Glutamatergic neuron (in vitro differentiated cells): ENCODE measurements around the gene RHBDF2. TPM values are rescaled to one million over a fixed set of nuclear protein-coding genes. Genes with fewer than 3 reads are reported as not detected.

Experiments
- DNase-seq: peaks from one replicate; pipeline ENCODE4 v3.0.0; 2022
- H3K27ac Mint-ChIP-seq: one replicate; pipeline ENCODE4 v1.8.0; 2020; ENCODE audit warnings: mild to moderate bottlenecking, mixed read lengths, inconsistent platforms; ENCODE audit not compliant: unreplicated experiment
- H3K27me3 Mint-ChIP-seq: one replicate; pipeline ENCODE4 v1.8.0; 2020; ENCODE audit warnings: mild to moderate bottlenecking, moderate library complexity, mixed read lengths, inconsistent platforms; ENCODE audit not compliant: unreplicated experiment
- H3K36me3 Mint-ChIP-seq: one replicate; pipeline ENCODE4 v1.8.0; 2020; ENCODE audit warnings: mild to moderate bottlenecking, mixed read lengths, inconsistent platforms; ENCODE audit not compliant: unreplicated experiment
- H3K4me1 Mint-ChIP-seq: one replicate; pipeline ENCODE4 v1.8.0; 2020; ENCODE audit warnings: mild to moderate bottlenecking, low read depth, mixed read lengths, inconsistent platforms; ENCODE audit not compliant: unreplicated experiment
- H3K4me3 Mint-ChIP-seq: one replicate; pipeline ENCODE4 v1.8.0; 2020; ENCODE audit warnings: mild to moderate bottlenecking, mixed read lengths, inconsistent platforms; ENCODE audit not compliant: unreplicated experiment
- H3K9me3 Mint-ChIP-seq: one replicate; pipeline ENCODE4 v1.8.0; 2020; ENCODE audit warnings: mild to moderate bottlenecking, moderate library complexity, mixed read lengths, inconsistent platforms; ENCODE audit not compliant: unreplicated experiment
- total RNA-seq: library from RNA; stranded (reverse); fragmentation: NEBNext Ultra II Directional; extraction: Animal tissue kit (Norgen Biotek cat#: 25700); gene quantifications from one replicate; pipeline ENCODE4 v1.2.1, GENCODE V29; 2021; ENCODE audit not compliant: unreplicated experiment
- TF ChIP-seq, protein P1 (sequence below): fragments of 200-600 bp; sonication (generic); IDR thresholded peaks from one replicate; pipeline ENCODE4 v1.5.0; 2021; ENCODE audit not compliant: partially characterized antibody, unreplicated experiment

Gene RHBDF2
- total RNA-seq, 1 donor from 2014 or later = 1.9 TPM

DNA sequence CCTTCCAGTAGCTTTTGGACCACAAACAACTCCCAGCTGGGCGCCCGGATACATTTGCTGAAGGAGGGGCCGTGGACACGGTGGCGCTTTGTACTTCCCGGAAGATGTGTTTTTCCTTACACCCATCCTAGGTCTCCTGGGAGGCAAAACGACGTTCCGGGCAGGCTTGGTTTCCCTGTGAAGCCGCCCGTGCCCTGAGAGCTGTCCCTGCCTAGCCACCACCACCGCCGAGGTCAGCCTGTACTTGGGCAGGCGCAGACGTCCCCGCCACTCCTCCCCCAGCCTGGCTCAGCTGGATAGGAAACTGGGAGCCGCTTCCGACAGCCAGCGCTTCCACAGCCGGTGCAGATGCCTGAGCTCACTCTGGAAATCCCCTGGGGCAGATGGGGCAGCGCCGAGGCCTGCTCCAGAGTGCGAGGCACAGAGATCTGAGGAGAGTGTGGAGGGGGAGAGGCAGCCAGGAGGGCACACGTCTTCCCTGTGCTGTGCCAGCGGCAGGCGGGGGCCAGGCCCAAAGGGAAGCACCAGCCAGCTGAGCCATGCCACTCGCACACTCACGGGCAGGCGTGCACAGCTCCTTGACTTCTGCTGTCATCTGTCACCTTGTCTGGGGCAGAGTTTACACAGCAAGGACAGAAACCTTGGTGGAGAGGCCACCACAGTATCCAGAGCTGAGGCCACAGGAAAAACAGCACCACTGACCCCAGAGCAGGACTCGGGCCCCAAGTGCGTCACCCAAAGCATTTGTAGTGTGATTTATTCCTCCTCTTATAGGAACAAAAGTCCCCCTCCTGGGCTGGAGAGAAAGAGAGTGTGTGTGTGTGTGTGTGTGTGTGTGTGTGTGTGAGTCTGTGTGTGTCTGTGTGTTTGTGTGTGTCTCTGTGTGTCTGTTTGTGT is 3.0 kb downstream of the RHBDF2 start:
- H3K4me3 Mint-ChIP-seq = peak overlapping the region; percentile 74
- peaks cover 17% of the 10 kb centered on the region for H3K4me1 Mint-ChIP-seq
- peak overlapping the region; percentile 82 for H3K27ac Mint-ChIP-seq
- TF ChIP-seq, protein P1, sequence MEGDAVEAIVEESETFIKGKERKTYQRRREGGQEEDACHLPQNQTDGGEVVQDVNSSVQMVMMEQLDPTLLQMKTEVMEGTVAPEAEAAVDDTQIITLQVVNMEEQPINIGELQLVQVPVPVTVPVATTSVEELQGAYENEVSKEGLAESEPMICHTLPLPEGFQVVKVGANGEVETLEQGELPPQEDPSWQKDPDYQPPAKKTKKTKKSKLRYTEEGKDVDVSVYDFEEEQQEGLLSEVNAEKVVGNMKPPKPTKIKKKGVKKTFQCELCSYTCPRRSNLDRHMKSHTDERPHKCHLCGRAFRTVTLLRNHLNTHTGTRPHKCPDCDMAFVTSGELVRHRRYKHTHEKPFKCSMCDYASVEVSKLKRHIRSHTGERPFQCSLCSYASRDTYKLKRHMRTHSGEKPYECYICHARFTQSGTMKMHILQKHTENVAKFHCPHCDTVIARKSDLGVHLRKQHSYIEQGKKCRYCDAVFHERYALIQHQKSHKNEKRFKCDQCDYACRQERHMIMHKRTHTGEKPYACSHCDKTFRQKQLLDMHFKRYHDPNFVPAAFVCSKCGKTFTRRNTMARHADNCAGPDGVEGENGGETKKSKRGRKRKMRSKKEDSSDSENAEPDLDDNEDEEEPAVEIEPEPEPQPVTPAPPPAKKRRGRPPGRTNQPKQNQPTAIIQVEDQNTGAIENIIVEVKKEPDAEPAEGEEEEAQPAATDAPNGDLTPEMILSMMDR = no peak
- peaks cover 12% of the 10 kb centered on the region for H3K27me3 Mint-ChIP-seq
- H3K36me3 Mint-ChIP-seq = no peaks in the 10 kb centered on the region
- H3K9me3 Mint-ChIP-seq = peaks cover 7% of the 10 kb centered on the region
- DNase-seq = peak; percentile 88

DNA sequence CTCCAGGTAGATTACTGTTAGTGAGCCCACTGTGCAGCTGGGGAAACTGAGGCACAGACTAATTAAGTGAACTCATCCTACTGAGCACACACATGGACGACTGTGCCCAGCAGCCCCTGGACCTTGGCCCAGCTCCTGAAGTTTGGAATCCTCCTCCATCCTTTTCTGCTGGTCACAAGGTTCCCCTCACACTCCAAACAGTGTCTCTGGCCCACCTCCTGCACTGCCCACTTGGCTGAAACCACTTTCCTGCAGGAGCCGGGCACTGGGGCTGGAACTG is 3.6 kb downstream of the RHBDF2 start:
- Mint-ChIP-seq H3K36me3 (no peaks in the 10 kb centered on the region), H3K4me1 (peaks cover 23% of the 10 kb centered on the region)

DNA sequence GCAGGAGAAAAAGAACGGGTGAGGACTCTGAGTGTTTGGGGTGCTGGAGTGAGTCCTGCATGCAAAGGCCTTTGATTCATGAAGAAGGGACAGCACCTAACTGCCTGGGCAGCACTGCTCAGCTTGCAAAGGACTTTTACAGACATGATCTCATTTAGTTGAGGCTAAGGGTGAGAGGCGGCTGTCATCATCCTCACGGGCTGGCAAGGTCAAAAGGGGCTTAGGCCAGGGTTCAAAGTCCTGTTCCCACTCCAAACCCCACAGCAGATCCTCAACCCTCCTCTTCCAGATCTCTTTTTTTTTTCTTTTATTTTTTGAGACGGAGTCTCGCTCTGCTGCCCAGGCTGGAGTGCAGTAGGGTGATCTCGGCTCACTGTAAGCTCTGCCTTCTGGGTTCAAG is 4.8 kb downstream of the RHBDF2 start:
- H3K9me3 Mint-ChIP-seq = peaks cover 7% of the 10 kb centered on the region
- no peak for DNase-seq
- TF ChIP-seq, protein P1 = no peak
- no peaks in the 10 kb centered on the region for H3K36me3 Mint-ChIP-seq
- peaks cover 11% of the 10 kb centered on the region for H3K27me3 Mint-ChIP-seq
- no peak overlapping the region for H3K4me3 Mint-ChIP-seq
- peaks cover 25% of the 10 kb centered on the region for H3K4me1 Mint-ChIP-seq
- no peak overlapping the region for H3K27ac Mint-ChIP-seq

More for the DNA sequence above, 3.6 kb downstream of the RHBDF2 start:
- TF ChIP-seq, protein P1 = no peak
- no peak for DNase-seq
- Mint-ChIP-seq H3K9me3 (peaks cover 7% of the 10 kb centered on the region), H3K4me3 (no peak overlapping the region), H3K27me3 (peaks cover 12% of the 10 kb centered on the region), H3K27ac (no peak overlapping the region)

DNA sequence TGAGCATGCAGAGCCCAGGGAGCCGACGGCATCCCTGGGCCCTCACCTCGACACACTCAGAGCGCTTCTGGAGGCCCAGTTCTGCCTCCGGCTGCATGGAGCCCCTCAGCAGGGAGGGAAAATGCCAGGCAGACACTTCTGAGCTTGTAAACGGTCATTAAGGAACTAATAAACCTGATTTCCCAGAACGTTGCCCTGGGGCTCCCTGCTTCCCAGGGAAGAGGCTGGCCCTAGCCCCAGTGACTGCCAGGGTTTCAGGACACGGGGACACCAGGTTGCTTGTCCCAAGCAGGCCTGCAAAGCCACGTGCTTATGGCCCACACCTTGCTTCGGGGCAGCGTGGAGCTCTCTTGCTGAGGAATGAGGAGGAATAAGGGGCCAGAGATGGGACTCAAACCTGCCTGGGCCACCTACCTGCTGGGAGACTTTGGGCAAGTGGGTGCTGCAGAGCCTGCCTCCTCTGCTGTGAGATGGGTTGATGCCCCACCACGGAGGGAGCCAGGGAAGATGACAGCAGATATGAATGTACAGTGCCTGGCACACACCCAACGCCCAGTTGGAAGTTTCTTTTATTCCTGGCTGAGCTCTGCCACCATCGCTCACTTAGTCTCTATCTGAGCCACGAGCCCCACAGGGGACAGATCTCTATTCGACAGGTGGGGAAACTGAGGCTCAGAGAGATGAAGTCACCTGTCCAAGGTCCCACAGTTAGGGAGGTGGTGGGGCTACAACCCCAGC is 5.4 kb downstream of the RHBDF2 start:
- TF ChIP-seq, protein P1 = no peak
- no peak overlapping the region for H3K4me3 Mint-ChIP-seq
- no peak for DNase-seq
- peaks cover 10% of the 10 kb centered on the region for H3K27me3 Mint-ChIP-seq
- H3K9me3 Mint-ChIP-seq = peaks cover 7% of the 10 kb centered on the region
- peaks cover 25% of the 10 kb centered on the region for H3K4me1 Mint-ChIP-seq
- no peaks in the 10 kb centered on the region for H3K36me3 Mint-ChIP-seq
- H3K27ac Mint-ChIP-seq = no peak overlapping the region
